Left ventricle myocardium inferior (tissue), 1 donor: ENCODE data around the gene LYPLA2. TPM values are rescaled to one million over a fixed set of nuclear protein-coding genes. Genes with fewer than 3 reads are reported as not detected.
"Not testable (repeated sequence)": the region's sequence is repeated elsewhere in the genome, so short reads cannot be mapped to it uniquely, and the experiment has no call there.

Experiments used
- DNase-seq: peaks from one replicate; pipeline ENCODE4 v3.0.0-alpha.2; 2020
- H3K27ac ChIP-seq: fragments of 200-600 bp; replicated peaks from 2 replicates; pipeline ENCODE4 v1.8.0; 2021
- H3K27me3 ChIP-seq: fragments of 200-600 bp; 2 replicates; pipeline ENCODE4 v1.8.0; 2021; ENCODE audit warnings: low read depth
- H3K36me3 ChIP-seq: fragments of 200-600 bp; 2 replicates; pipeline ENCODE4 v1.8.0; 2021
- H3K4me1 ChIP-seq: fragments of 200-600 bp; 2 replicates; pipeline ENCODE4 v1.8.0; 2021
- H3K4me3 ChIP-seq: fragments of 200-600 bp; 2 replicates; pipeline ENCODE4 v1.8.0; 2021; ENCODE audit warnings: mild to moderate bottlenecking, moderate library complexity
- H3K9me3 ChIP-seq: fragments of 200-600 bp; replicated peaks from 2 replicates; pipeline ENCODE4 v1.8.0; 2021
- CTCF ChIP-seq: fragments of 200-600 bp; IDR thresholded peaks from 2 replicates; pipeline ENCODE4 v1.8.0; 2021; ENCODE audit warnings: antibody characterized with exemption, mild to moderate bottlenecking, borderline replicate concordance
- intact Hi-C: fragments of 100-400 bp; cut with micrococcal nuclease; formaldehyde crosslinking; loops from one replicate; pipeline ENCODE4 v1.11.0; 2022
- total RNA-seq: library from RNA; stranded (reverse); fragmentation: NEBNext Ultra II Directional; extraction: Animal tissue kit (Norgen Biotek cat#: 25700); gene quantifications from one replicate; pipeline ENCODE4 v1.2.1, GENCODE V29; 2021
- donor health status: DM: no; HTN: yes; CAD: no; lungs with severe emphysema.

The LYPLA2 gene
- total RNA-seq, 1 donor from 2014 or later = 26.2 TPM

GRCh38 chr1:23825076-23825761 is 34.3 kb downstream of the LYPLA2 start, which contains the start of gene HMGCL:
Gene HMGCL (minus strand): TSS chr1:23825429. CDS start chr1:23825415, 14 bp downstream.
- Histone ChIP-seq H3K9me3 (no peaks in the 10 kb centered on the region), H3K4me3 (peak within 1 kb of the TSS; percentile 100), H3K27me3 (no peaks in the 10 kb centered on the region), H3K27ac (peak within 1 kb of the TSS; percentile 97), H3K4me1 (peaks cover 25% of the 10 kb centered on the region), H3K36me3 (peaks cover 1% of the 10 kb centered on the region)
- peak; percentile 92 for DNase-seq
- intact Hi-C loops = no loop called here
- TF ChIP-seq CTCF = no peak

- DNase-seq = no peak
- H3K4me1 ChIP-seq = peaks cover 25% of the 10 kb centered on the region
- peak overlapping the region; percentile 97 for H3K27ac ChIP-seq
- no peaks in the 10 kb centered on the region for H3K36me3 ChIP-seq
- no peak for TF ChIP-seq CTCF
- H3K27me3 ChIP-seq = no peaks in the 10 kb centered on the region
- intact Hi-C loops = no loop called here
- H3K9me3 ChIP-seq = no peaks in the 10 kb centered on the region
- peak overlapping the region; percentile 100 for H3K4me3 ChIP-seq
Observed at GRCh38 chr1:23825762-23826522, 35.0 kb downstream of the LYPLA2 start.

GRCh38 chr1:23826590-23826989 is 35.6 kb downstream of the LYPLA2 start:
- H3K9me3 ChIP-seq, intact Hi-C loops, H3K27ac ChIP-seq, H3K4me3 ChIP-seq, H3K27me3 ChIP-seq, H3K36me3 ChIP-seq, DNase-seq: not testable (repeated sequence)
- peaks cover 25% of the 10 kb centered on the region for H3K4me1 ChIP-seq

- DNase-seq = no peak
- Histone ChIP-seq H3K4me1 (peaks cover 25% of the 10 kb centered on the region), H3K36me3 (no peaks in the 10 kb centered on the region), H3K27me3 (no peaks in the 10 kb centered on the region), H3K27ac (no peak overlapping the region), H3K9me3 (no peaks in the 10 kb centered on the region), H3K4me3 (no peak overlapping the region)
- intact Hi-C loops = no loop called here
- TF ChIP-seq CTCF = no peak
Observed at GRCh38 chr1:23827717-23828116, 36.8 kb downstream of the LYPLA2 start.

- H3K36me3 ChIP-seq, DNase-seq, H3K27me3 ChIP-seq, H3K4me3 ChIP-seq, H3K9me3 ChIP-seq, intact Hi-C loops, H3K27ac ChIP-seq, H3K4me1 ChIP-seq: not testable (repeated sequence)
Observed at GRCh38 chr1:23834156-23834555, 43.2 kb downstream of the LYPLA2 start.

GRCh38 chr1:23836037-23836436 is 45.1 kb downstream of the LYPLA2 start:
- intact Hi-C loops = no loop called here
- Histone ChIP-seq H3K27ac (no peak overlapping the region), H3K27me3 (peaks cover 5% of the 10 kb centered on the region), H3K4me3 (no peak overlapping the region), H3K4me1 (peaks cover 7% of the 10 kb centered on the region), H3K36me3 (no peaks in the 10 kb centered on the region), H3K9me3 (no peaks in the 10 kb centered on the region)
- TF ChIP-seq CTCF = no peak
- DNase-seq = no peak
